ENCODE results near the gene OSM.

DNA sequence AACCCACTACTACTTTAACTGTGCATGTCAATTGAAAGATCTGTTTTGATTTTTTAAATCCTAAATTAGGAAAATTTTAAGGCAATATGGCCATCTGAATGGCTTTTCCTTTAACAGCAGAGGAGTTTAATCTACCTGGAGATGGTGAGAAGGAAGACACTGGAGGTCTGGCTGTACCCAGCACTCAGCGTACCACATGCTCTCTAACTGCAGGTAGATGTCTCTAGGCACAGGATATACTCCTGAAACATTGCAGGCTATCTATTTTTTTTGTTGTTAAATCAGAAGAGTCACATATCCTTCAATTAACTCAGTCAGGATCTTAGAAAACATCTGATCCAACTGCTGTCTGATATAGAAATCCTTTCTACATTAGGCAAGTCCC is 40.0 kb upstream of the OSM start:
- TF ChIP-seq, protein P1, sequence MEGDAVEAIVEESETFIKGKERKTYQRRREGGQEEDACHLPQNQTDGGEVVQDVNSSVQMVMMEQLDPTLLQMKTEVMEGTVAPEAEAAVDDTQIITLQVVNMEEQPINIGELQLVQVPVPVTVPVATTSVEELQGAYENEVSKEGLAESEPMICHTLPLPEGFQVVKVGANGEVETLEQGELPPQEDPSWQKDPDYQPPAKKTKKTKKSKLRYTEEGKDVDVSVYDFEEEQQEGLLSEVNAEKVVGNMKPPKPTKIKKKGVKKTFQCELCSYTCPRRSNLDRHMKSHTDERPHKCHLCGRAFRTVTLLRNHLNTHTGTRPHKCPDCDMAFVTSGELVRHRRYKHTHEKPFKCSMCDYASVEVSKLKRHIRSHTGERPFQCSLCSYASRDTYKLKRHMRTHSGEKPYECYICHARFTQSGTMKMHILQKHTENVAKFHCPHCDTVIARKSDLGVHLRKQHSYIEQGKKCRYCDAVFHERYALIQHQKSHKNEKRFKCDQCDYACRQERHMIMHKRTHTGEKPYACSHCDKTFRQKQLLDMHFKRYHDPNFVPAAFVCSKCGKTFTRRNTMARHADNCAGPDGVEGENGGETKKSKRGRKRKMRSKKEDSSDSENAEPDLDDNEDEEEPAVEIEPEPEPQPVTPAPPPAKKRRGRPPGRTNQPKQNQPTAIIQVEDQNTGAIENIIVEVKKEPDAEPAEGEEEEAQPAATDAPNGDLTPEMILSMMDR (IDR thresholded peaks at IDR 0.05; ENCODE audit: low read length), result no peak
- no peak for TF ChIP-seq EZH2 (IDR thresholded peaks at IDR 0.05; ENCODE audit: borderline replicate concordance, low read length)
